Lung (tissue), 12 donors: ENCODE results near the gene SH3PXD2A. TPM values are rescaled to one million over a fixed set of nuclear protein-coding genes. Genes with fewer than 3 reads are reported as not detected.

Source experiments
- ATAC-seq: fragments of 200-7000 bp; cut with Tn5 transposase; one replicate; pipeline ENCODE4 v1.9.1; 2020; ENCODE audit warnings: moderate number of reproducible peaks; ENCODE audit not compliant: insufficient read depth, low FRiP score
- DNase-seq, 3 donors: peaks; one replicate each; pipeline ENCODE4 v3.0.0-alpha.2; 2013 to 2017
- H3K27ac ChIP-seq, 2 donors: one replicate each; pipeline ENCODE4 v1.5.1; 2013; ENCODE audit warnings: mild to moderate bottlenecking in 2 of 2, moderate library complexity in 2 of 2, control low read depth in 1 of 2, inconsistent platforms in 1 of 2, low read depth in 1 of 2, low read length in 1 of 2
- H3K27me3 ChIP-seq, 3 donors: one replicate each; pipeline ENCODE4 v1.5.1; 2013; ENCODE audit warnings: low read length in 2 of 3; ENCODE audit not compliant: control insufficient read depth in 3 of 3, insufficient read depth in 3 of 3
- H3K36me3 ChIP-seq, 4 donors: one replicate each; pipeline ENCODE4 v1.5.1; 2013; ENCODE audit warnings: low read length in 4 of 4, mild to moderate bottlenecking in 1 of 4, moderate library complexity in 1 of 4; ENCODE audit not compliant: control insufficient read depth in 4 of 4, insufficient read depth in 4 of 4
- H3K4me1 ChIP-seq, 5 donors: one replicate each; pipeline ENCODE4 v1.5.1; 2013; ENCODE audit warnings: low read length in 5 of 5, mild to moderate bottlenecking in 2 of 5, moderate library complexity in 1 of 5; ENCODE audit not compliant: control insufficient read depth in 5 of 5, insufficient read depth in 5 of 5
- H3K4me3 ChIP-seq: one replicate; pipeline ENCODE4 v1.5.1; 2013; ENCODE audit warnings: mild to moderate bottlenecking, control low read depth, moderate library complexity
- H3K9ac ChIP-seq, 2 donors: one replicate each; pipeline ENCODE4 v1.5.1; 2013; ENCODE audit warnings: low read length in 2 of 2, control low read depth in 1 of 2; ENCODE audit not compliant: insufficient read depth in 1 of 2
- H3K9me3 ChIP-seq, 4 donors: one replicate each; pipeline ENCODE4 v1.5.1; 2013; ENCODE audit warnings: low read length in 3 of 4, mild to moderate bottlenecking in 1 of 4, moderate library complexity in 1 of 4; ENCODE audit not compliant: control insufficient read depth in 4 of 4, insufficient read depth in 3 of 4
- WGBS, 2 donors: extraction: QIAGEN DNeasy Blood & Tissue Kit; methylation state at CpG; one replicate each; pipeline ENCODE4 v1.1.7; 2013; 5-methylcytosine and 5-hydroxymethylcytosine counted together
- polyA plus RNA-seq, 2 donors: library from polyadenylated mRNA; stranded (reverse); fragments of 200-250 nt; gene quantifications; one replicate each; pipeline ENCODE4 v1.2.1, GENCODE V29; 2013
- total RNA-seq, 2 donors: library from RNA; depleted of rRNA in 1 of 2; stranded (reverse); fragments of >200 nt in 1 of 2; gene quantifications; one replicate each; pipeline ENCODE4 v1.2.1, GENCODE V29; 2014 to 2021
- TF ChIP-seq, protein P1 (sequence below): IDR thresholded peaks from 2 replicates; pipeline ENCODE4 v1.5.1; 2012; ENCODE audit warnings: mild to moderate bottlenecking; ENCODE audit errors: control extremely low read depth, extremely low read depth
- donor health status: control.
- donor health status: control.
- donor health status: Bipolar disorder and iron deficiency.
- donor health status: healthy.
- donor health status: DM: yes; HTN: yes; CAD: no.

Gene SH3PXD2A
- total and polyA plus RNA-seq, 4 donors = 9.9 to 53.2 (median 29.2) TPM

DNA sequence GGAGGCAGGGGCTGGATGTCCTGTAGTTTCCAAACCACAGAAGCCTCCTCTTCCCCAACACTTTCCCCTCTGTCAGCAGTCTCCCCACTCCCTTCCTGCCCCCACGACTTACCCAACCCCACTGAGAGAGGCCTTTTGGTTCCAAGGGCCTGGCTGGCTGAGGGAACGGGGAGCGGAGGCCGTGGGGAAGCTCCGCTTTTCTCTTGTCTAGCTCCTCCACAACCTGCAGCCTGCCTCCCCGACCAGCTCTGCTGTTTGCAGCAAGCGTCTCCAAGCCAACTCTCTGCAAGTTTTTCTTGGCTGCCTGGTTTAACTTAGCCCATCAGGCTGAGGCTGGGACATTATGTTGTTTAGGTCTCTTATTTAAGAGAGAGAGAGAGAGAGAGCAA, 235.0 kb downstream of the SH3PXD2A start:
- H3K36me3 ChIP-seq = peaks cover 0 to 58% (median 54%) of the 10 kb centered on the region in 4 donors
- TF ChIP-seq, protein P1, sequence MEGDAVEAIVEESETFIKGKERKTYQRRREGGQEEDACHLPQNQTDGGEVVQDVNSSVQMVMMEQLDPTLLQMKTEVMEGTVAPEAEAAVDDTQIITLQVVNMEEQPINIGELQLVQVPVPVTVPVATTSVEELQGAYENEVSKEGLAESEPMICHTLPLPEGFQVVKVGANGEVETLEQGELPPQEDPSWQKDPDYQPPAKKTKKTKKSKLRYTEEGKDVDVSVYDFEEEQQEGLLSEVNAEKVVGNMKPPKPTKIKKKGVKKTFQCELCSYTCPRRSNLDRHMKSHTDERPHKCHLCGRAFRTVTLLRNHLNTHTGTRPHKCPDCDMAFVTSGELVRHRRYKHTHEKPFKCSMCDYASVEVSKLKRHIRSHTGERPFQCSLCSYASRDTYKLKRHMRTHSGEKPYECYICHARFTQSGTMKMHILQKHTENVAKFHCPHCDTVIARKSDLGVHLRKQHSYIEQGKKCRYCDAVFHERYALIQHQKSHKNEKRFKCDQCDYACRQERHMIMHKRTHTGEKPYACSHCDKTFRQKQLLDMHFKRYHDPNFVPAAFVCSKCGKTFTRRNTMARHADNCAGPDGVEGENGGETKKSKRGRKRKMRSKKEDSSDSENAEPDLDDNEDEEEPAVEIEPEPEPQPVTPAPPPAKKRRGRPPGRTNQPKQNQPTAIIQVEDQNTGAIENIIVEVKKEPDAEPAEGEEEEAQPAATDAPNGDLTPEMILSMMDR = no peak
- 66 to 68% methylated on average over 7 of the region's 7 CpGs for WGBS, 2 donors
- H3K27me3 ChIP-seq = no peaks in the 10 kb centered on the region
- ATAC-seq (no peak), DNase-seq (peak in 1 of 3 donors; percentile 24)
- peaks cover 8 to 52% (median 28%) of the 10 kb centered on the region in 5 donors for H3K4me1 ChIP-seq
- H3K9ac ChIP-seq = no peak overlapping the region
- H3K9me3 ChIP-seq = no peaks in the 10 kb centered on the region
- peak overlapping the region in 1 of 2 donors; percentile 59 for H3K27ac ChIP-seq
- no peak overlapping the region for H3K4me3 ChIP-seq

GRCh38 chr10:103619424-103620351, 235.7 kb downstream of the SH3PXD2A start:
- TF ChIP-seq, protein P1 = no peak
- Histone ChIP-seq H3K4me1 (peaks cover 9 to 58% (median 34%) of the 10 kb centered on the region in 5 donors), H3K9ac (no peak overlapping the region), H3K9me3 (no peaks in the 10 kb centered on the region), H3K27ac (peak overlapping the region in 1 of 2 donors; percentile 59), H3K27me3 (no peaks in the 10 kb centered on the region), H3K36me3 (peaks cover 0 to 57% (median 51%) of the 10 kb centered on the region in 4 donors), H3K4me3 (no peak overlapping the region)
- ATAC-seq = no peak
- no peak for DNase-seq
- WGBS, 2 donors = 82 to 88% methylated on average over 22 of the region's 22 CpGs

- Histone ChIP-seq H3K4me1 (peaks cover 9 to 59% (median 36%) of the 10 kb centered on the region in 5 donors), H3K27me3 (no peaks in the 10 kb centered on the region), H3K27ac (peak overlapping the region in 1 of 2 donors; percentile 38), H3K36me3 (peaks cover 0 to 51% (median 46%) of the 10 kb centered on the region in 4 donors), H3K9me3 (no peaks in the 10 kb centered on the region), H3K9ac (no peak overlapping the region), H3K4me3 (no peak overlapping the region)
- TF ChIP-seq, protein P1 = no peak
- ATAC-seq = no peak
- WGBS, 2 donors = 75 to 81% methylated on average over 19 of the region's 19 CpGs
- peak; percentile 65 to 83 (median 70) for DNase-seq
These were observed 236.6 kb downstream of the SH3PXD2A start for GRCh38 chr10:103618575-103619423.
